GM12878 (cell line): ENCODE results near the gene SLFN11. TPM values are rescaled to one million over a fixed set of nuclear protein-coding genes. Genes with fewer than 3 reads are reported as not detected.

Source experiments
- ATAC-seq: fragments of 200-7000 bp; cut with Tn5 transposase; 3 replicates; pipeline ENCODE4 v1.9.1; 2020; ENCODE audit warnings: mild to moderate bottlenecking, moderate library complexity
- BruUV-seq: library from RNA; stranded (reverse); fragments of 400-500 nt; replicated peaks from 2 replicates; lab custom pipeline; 2021; lab: Mats Ljungman, UMichigan
- CTCF ChIA-PET: fragments of 300-600 bp; sonication (Branson Sonifier 250); formaldehyde crosslinking; extraction: SDS; loops from one replicate; lab custom pipeline; 2021; ENCODE audit warnings: inconsistent platforms; lab: Yijun Ruan, JAX
- POLR2A ChIA-PET: fragments of 350-600 bp; formaldehyde crosslinking; extraction: SDS; loops from one replicate; lab custom pipeline; 2021; ENCODE audit warnings: inconsistent platforms; lab: Charles Lee
- RAD21 ChIA-PET: fragments of 300-600 bp; sonication (Branson Sonifier 250); formaldehyde crosslinking; loops from one replicate; lab custom pipeline; 2023; ENCODE audit warnings: antibody characterized with exemption; ENCODE audit not compliant: unreplicated experiment; lab: Charles Lee
- SMC1A ChIA-PET: fragments of 300-600 bp; sonication (Branson Sonifier 250); formaldehyde crosslinking; loops from one replicate; lab custom pipeline; 2023; ENCODE audit not compliant: unreplicated experiment, uncharacterized antibody; lab: Charles Lee
- DNase-seq: peaks from one replicate; pipeline ENCODE4 v3.0.0-alpha.2; 2011; ENCODE audit warnings: low read depth, low spot score
- FAIRE-seq: peaks from 3 replicates; lab custom pipeline; 2011; peaks lifted over from hg19 to GRCh38; lab: Jason Lieb, UNC
- H2AFZ ChIP-seq: 2 replicates; pipeline ENCODE4 v1.6.0; 2011; ENCODE audit warnings: low read depth, low read length, control low read depth; ENCODE audit not compliant: control insufficient read depth
- H3K27ac ChIP-seq: 2 replicates; pipeline ENCODE4 v1.5.1; 2011; ENCODE audit warnings: control low read depth; ENCODE audit not compliant: control insufficient read depth, insufficient read depth
- H3K27me3 ChIP-seq, 2 experiments: replicated peaks in 1 of 2; 2 replicates each; pipeline versions ENCODE4 v1.6.0 to v1.6.1; 2011; ENCODE audit warnings: low read length in 1 of 2; ENCODE audit not compliant: control insufficient read depth in 2 of 2, insufficient read depth in 2 of 2
- H3K36me3 ChIP-seq, 2 experiments: 2 replicates each; pipeline ENCODE4 v1.5.1; 2011; ENCODE audit warnings: low read length in 1 of 2; ENCODE audit not compliant: control insufficient read depth in 2 of 2, insufficient read depth in 2 of 2
- H3K4me1 ChIP-seq: 2 replicates; pipeline ENCODE4 v1.6.1; 2011; ENCODE audit warnings: mild to moderate bottlenecking, low read length, moderate library complexity, mixed read lengths; ENCODE audit not compliant: control insufficient read depth, insufficient read depth
- H3K4me2 ChIP-seq: 2 replicates; pipeline ENCODE4 v1.6.0; 2011; ENCODE audit warnings: control low read depth; ENCODE audit not compliant: control insufficient read depth, insufficient read depth
- H3K4me3 ChIP-seq: fragments of 200-600 bp; sonication (generic); 2 replicates; pipeline ENCODE4 v1.5.1; 2016
- H3K79me2 ChIP-seq: 2 replicates; pipeline ENCODE4 v1.6.0; 2011; ENCODE audit warnings: low read length; ENCODE audit not compliant: control insufficient read depth, insufficient read depth
- H3K9ac ChIP-seq: 2 replicates; pipeline ENCODE4 v1.8.0; 2011; ENCODE audit warnings: low read length, control low read depth, mixed read lengths; ENCODE audit not compliant: control insufficient read depth, insufficient read depth
- H3K9me3 ChIP-seq: replicated peaks from 3 replicates; pipeline ENCODE4 v1.5.1; 2011; ENCODE audit warnings: mild to moderate bottlenecking, low read length; ENCODE audit not compliant: control insufficient read depth, insufficient read depth
- H4K20me1 ChIP-seq: 2 replicates; pipeline ENCODE4 v1.6.0; 2011; ENCODE audit not compliant: control insufficient read depth, insufficient read depth
- ATF3 ChIP-seq: IDR thresholded peaks from 2 replicates; pipeline ENCODE4 v1.6.1; 2011; ENCODE audit warnings: low read depth, mild to moderate bottlenecking, low read length, moderate library complexity, borderline replicate concordance; ENCODE audit errors: extremely low read depth
- BHLHE40 ChIP-seq, 2 experiments: fragments of 450-650 bp in 1 of 2; IDR thresholded peaks; 2 replicates each; pipeline ENCODE4 v1.6.1; 2011 to 2017; ENCODE audit warnings: low read depth in 2 of 2, borderline replicate concordance in 1 of 2, improper control_type of control experiment in 1 of 2, low read length in 1 of 2, mild to moderate bottlenecking in 1 of 2
- CREM ChIP-seq: IDR thresholded peaks from 2 replicates; pipeline ENCODE4 v1.6.1; 2014; ENCODE audit warnings: antibody characterized with exemption, low read depth
- ESRRA ChIP-seq: IDR thresholded peaks from 2 replicates; pipeline ENCODE4 v1.6.1; 2012; ENCODE audit warnings: mild to moderate bottlenecking, low read length, improper control_type of control experiment
- NFXL1 ChIP-seq: fragments of 450-650 bp; IDR thresholded peaks from 2 replicates; pipeline ENCODE4 v1.6.1; 2017; ENCODE audit warnings: antibody characterized with exemption, mild to moderate bottlenecking, borderline replicate concordance
- RBBP5 ChIP-seq: fragments of 200-600 bp; sonication (generic); conservative IDR thresholded peaks from 2 replicates; pipeline ENCODE4 v1.6.1; 2016
- SMC3 ChIP-seq: IDR thresholded peaks from 2 replicates; pipeline ENCODE4 v1.6.1; 2011; ENCODE audit warnings: low read length, improper control_type of control experiment, borderline replicate concordance
- SPI1 ChIP-seq: IDR thresholded peaks from 2 replicates; pipeline ENCODE4 v1.6.1; 2011; ENCODE audit warnings: low read depth, mild to moderate bottlenecking, low read length, moderate library complexity, borderline replicate concordance; ENCODE audit not compliant: insufficient read depth
- SREBF1 ChIP-seq: IDR thresholded peaks from 2 replicates; pipeline ENCODE4 v1.6.1; 2012; ENCODE audit warnings: mild to moderate bottlenecking, low read length
- SRF ChIP-seq, 2 experiments: IDR thresholded peaks; 2 replicates each; pipeline ENCODE4 v1.6.1; 2011; ENCODE audit warnings: low read depth in 2 of 2, low read length in 2 of 2, mild to moderate bottlenecking in 1 of 2, moderate library complexity in 1 of 2
- TCF12 ChIP-seq: IDR thresholded peaks from 2 replicates; pipeline ENCODE4 v1.6.1; 2011; ENCODE audit warnings: low read depth, mild to moderate bottlenecking, low read length
- ZZZ3 ChIP-seq: IDR thresholded peaks from 2 replicates; pipeline ENCODE4 v1.6.1; 2011; ENCODE audit warnings: low read depth; ENCODE audit not compliant: control insufficient read depth, insufficient read length
- WGBS: methylation state at CpG from one replicate; pipeline ENCODE4 v1.1.6; 2016; ENCODE audit warnings: low lambda C conversion rate; ENCODE audit not compliant: insufficient replicate concordance, insufficient coverage; ENCODE audit errors: missing lambda C conversion rate; 5-methylcytosine and 5-hydroxymethylcytosine counted together
- in situ Hi-C: fragments of 300-500 bp; cut with MboI; formaldehyde crosslinking; loops from 9 replicates; pipeline ENCODE4 v1.14.3; 2018; ENCODE audit warnings: mixed read lengths
- intact Hi-C: fragments of 100-400 bp; cut with micrococcal nuclease; formaldehyde crosslinking; loops from one replicate; pipeline ENCODE4 v1.14.2; 2022; ENCODE audit not compliant: unreplicated experiment
- polyA plus RNA-seq, 11 experiments: library from polyadenylated mRNA; depleted of rRNA in 4 of 11; unstranded in 6 of 11; stranded (reverse) in 5 of 11; fragments of >200 nt; fragmentation: Nextera tagmentation in 4 of 11; fragmentation: Illumina TruSeq in 1 of 11; extraction: Ambion mirVana in 4 of 11; extraction: Trizol in 1 of 11; gene quantifications; 1 replicate in 1 of 11; 2 replicates in 10 of 11; pipeline versions ENCODE4 v1.2.1 to v1.2.3, GENCODE V29; 2011 to 2016; ENCODE audit warnings: inconsistent platforms in 2 of 11, missing spikeins in 2 of 11, low read depth in 1 of 11
- total RNA-seq, 4 experiments: library from RNA; depleted of rRNA in 3 of 4; stranded (reverse); fragments of >200 nt in 3 of 4; fragmentation: Illumina TruSeq in 1 of 4; extraction: Trizol in 1 of 4; gene quantifications; 2 replicates each; pipeline versions ENCODE4 v1.2.1 to v1.2.3, GENCODE V29; 2013 to 2021
- TF ChIP-seq, protein P1 (sequence below): fragments of 150-350 bp; IDR thresholded peaks from 2 replicates; pipeline ENCODE4 v1.6.1; 2016; ENCODE audit warnings: low read depth, low read length
- TF ChIP-seq, protein P2 (sequence below): fragments of 450-650 bp; formaldehyde crosslinking; IDR thresholded peaks from 2 replicates; pipeline ENCODE4 v1.4.0; 2020; ENCODE audit warnings: mild to moderate bottlenecking, moderate library complexity
- TF ChIP-seq, protein P3 (sequence below): fragments of 450-650 bp; IDR thresholded peaks from 2 replicates; pipeline ENCODE4 v1.6.1; 2017; ENCODE audit warnings: mild to moderate bottlenecking, low read depth, inconsistent platforms; ENCODE audit not compliant: poor library complexity, severe bottlenecking

SLFN11 gene
- total and polyA plus RNA-seq, 10 of the 15 experiments (the other 5 are each of a cell fraction or from before 2014, with no cell fraction given), result 2.1 to 38.9 (median 30.6) TPM

DNA sequence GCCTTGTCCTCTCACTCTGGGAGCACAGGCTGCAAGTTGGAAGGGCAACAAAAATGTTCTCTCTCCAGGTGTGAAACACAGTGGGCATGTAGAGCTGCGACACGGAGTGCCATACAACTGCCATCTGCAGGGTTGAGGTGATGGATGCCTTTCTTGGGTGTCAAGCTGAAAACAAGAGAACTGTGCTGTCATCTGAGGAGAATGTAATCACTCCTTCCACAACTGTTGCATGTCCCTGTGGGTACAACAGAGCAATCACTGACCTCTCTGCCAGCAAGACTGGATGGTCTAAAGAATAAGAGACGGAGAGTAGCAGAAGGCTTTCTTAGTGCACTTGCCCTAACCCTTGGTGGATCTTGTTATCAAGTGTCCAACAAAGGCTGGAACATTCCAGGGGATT is 29.2 kb downstream of the SLFN11 start:
- RAD21 ChIA-PET, result no interaction called here
- Histone ChIP-seq H3K9ac (no peak overlapping the region), H3K27ac (no peak overlapping the region), H3K36me3 (no peaks in the 10 kb centered on the region), H3K4me1 (peaks cover 13% of the 10 kb centered on the region), H3K4me2 (no peak overlapping the region), H3K9me3 (peaks cover 2% of the 10 kb centered on the region), H3K79me2 (no peaks in the 10 kb centered on the region), H3K4me3 (no peak overlapping the region), H2AFZ (no peak overlapping the region), H3K27me3 (peaks cover 4 to 24% of the 10 kb centered on the region in 2 experiments), H4K20me1 (no peaks in the 10 kb centered on the region; the same call in 1 of the 2 replicates)
- 93% methylated on average over 3 of the region's 3 CpGs for WGBS
- CTCF ChIA-PET, result interaction anchor here (1.2 kb wide), 1 partner anchor 235 kb away, joined by 3 read pairs; no protein-coding TSS in a partner anchor
- no TSS peak for BruUV-seq
- FAIRE-seq (no peak), DNase-seq (no peak), ATAC-seq (no peak)
- intact Hi-C loops, result no loop called here
- POLR2A ChIA-PET, result interaction anchor here (0.6 kb wide), 1 partner anchor 26 kb away, joined by 6 read pairs; no protein-coding TSS in a partner anchor
- in situ Hi-C loops, result no loop called here
- SMC1A ChIA-PET, result no interaction called here
- no peak for TF ChIP-seq ZZZ3
- no peak for TF ChIP-seq ESRRA
- no peak for TF ChIP-seq BHLHE40 (IDR thresholded peaks at IDR 0.05; ENCODE audit: borderline replicate concordance in 1 of 2, low read depth in 2 of 2, low read length in 1 of 2)
- TF ChIP-seq, protein P1, sequence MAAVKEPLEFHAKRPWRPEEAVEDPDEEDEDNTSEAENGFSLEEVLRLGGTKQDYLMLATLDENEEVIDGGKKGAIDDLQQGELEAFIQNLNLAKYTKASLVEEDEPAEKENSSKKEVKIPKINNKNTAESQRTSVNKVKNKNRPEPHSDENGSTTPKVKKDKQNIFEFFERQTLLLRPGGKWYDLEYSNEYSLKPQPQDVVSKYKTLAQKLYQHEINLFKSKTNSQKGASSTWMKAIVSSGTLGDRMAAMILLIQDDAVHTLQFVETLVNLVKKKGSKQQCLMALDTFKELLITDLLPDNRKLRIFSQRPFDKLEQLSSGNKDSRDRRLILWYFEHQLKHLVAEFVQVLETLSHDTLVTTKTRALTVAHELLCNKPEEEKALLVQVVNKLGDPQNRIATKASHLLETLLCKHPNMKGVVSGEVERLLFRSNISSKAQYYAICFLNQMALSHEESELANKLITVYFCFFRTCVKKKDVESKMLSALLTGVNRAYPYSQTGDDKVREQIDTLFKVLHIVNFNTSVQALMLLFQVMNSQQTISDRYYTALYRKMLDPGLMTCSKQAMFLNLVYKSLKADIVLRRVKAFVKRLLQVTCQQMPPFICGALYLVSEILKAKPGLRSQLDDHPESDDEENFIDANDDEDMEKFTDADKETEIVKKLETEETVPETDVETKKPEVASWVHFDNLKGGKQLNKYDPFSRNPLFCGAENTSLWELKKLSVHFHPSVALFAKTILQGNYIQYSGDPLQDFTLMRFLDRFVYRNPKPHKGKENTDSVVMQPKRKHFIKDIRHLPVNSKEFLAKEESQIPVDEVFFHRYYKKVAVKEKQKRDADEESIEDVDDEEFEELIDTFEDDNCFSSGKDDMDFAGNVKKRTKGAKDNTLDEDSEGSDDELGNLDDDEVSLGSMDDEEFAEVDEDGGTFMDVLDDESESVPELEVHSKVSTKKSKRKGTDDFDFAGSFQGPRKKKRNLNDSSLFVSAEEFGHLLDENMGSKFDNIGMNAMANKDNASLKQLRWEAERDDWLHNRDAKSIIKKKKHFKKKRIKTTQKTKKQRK, result no peak
- TF ChIP-seq SMC3, result no peak
- TF ChIP-seq TCF12, result no peak
- TF ChIP-seq, protein P2, sequence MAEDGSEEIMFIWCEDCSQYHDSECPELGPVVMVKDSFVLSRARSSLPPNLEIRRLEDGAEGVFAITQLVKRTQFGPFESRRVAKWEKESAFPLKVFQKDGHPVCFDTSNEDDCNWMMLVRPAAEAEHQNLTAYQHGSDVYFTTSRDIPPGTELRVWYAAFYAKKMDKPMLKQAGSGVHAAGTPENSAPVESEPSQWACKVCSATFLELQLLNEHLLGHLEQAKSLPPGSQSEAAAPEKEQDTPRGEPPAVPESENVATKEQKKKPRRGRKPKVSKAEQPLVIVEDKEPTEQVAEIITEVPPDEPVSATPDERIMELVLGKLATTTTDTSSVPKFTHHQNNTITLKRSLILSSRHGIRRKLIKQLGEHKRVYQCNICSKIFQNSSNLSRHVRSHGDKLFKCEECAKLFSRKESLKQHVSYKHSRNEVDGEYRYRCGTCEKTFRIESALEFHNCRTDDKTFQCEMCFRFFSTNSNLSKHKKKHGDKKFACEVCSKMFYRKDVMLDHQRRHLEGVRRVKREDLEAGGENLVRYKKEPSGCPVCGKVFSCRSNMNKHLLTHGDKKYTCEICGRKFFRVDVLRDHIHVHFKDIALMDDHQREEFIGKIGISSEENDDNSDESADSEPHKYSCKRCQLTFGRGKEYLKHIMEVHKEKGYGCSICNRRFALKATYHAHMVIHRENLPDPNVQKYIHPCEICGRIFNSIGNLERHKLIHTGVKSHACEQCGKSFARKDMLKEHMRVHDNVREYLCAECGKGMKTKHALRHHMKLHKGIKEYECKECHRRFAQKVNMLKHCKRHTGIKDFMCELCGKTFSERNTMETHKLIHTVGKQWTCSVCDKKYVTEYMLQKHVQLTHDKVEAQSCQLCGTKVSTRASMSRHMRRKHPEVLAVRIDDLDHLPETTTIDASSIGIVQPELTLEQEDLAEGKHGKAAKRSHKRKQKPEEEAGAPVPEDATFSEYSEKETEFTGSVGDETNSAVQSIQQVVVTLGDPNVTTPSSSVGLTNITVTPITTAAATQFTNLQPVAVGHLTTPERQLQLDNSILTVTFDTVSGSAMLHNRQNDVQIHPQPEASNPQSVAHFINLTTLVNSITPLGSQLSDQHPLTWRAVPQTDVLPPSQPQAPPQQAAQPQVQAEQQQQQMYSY (CRISPR knock-in tag), result no peak
- no peak for TF ChIP-seq ATF3
- no peak for TF ChIP-seq CREM
- no peak for TF ChIP-seq NFXL1
- no peak for TF ChIP-seq SREBF1
- TF ChIP-seq, protein P3, sequence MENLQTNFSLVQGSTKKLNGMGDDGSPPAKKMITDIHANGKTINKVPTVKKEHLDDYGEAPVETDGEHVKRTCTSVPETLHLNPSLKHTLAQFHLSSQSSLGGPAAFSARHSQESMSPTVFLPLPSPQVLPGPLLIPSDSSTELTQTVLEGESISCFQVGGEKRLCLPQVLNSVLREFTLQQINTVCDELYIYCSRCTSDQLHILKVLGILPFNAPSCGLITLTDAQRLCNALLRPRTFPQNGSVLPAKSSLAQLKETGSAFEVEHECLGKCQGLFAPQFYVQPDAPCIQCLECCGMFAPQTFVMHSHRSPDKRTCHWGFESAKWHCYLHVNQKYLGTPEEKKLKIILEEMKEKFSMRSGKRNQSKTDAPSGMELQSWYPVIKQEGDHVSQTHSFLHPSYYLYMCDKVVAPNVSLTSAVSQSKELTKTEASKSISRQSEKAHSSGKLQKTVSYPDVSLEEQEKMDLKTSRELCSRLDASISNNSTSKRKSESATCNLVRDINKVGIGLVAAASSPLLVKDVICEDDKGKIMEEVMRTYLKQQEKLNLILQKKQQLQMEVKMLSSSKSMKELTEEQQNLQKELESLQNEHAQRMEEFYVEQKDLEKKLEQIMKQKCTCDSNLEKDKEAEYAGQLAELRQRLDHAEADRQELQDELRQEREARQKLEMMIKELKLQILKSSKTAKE, result no peak
- TF ChIP-seq SRF (IDR thresholded peaks at IDR 0.05; ENCODE audit: low read depth in 2 of 2, low read length in 2 of 2), result no peak
- no peak for TF ChIP-seq SPI1
- TF ChIP-seq RBBP5, result no peak
